GM12875 (cell line): ENCODE results near the gene RHOBTB3.

ENCODE experiments used
- H3K4me3 ChIP-seq: one replicate; pipeline ENCODE4 v1.5.1; 2011; ENCODE audit warnings: low read depth, low read length, control low read depth
- CTCF ChIP-seq: IDR thresholded peaks from 2 replicates; pipeline ENCODE4 v1.5.1; 2011; ENCODE audit warnings: low read depth, mild to moderate bottlenecking, control low read depth, inconsistent platforms, low read length, moderate library complexity, borderline replicate concordance; ENCODE audit not compliant: insufficient read depth

The RHOBTB3 gene

DNA sequence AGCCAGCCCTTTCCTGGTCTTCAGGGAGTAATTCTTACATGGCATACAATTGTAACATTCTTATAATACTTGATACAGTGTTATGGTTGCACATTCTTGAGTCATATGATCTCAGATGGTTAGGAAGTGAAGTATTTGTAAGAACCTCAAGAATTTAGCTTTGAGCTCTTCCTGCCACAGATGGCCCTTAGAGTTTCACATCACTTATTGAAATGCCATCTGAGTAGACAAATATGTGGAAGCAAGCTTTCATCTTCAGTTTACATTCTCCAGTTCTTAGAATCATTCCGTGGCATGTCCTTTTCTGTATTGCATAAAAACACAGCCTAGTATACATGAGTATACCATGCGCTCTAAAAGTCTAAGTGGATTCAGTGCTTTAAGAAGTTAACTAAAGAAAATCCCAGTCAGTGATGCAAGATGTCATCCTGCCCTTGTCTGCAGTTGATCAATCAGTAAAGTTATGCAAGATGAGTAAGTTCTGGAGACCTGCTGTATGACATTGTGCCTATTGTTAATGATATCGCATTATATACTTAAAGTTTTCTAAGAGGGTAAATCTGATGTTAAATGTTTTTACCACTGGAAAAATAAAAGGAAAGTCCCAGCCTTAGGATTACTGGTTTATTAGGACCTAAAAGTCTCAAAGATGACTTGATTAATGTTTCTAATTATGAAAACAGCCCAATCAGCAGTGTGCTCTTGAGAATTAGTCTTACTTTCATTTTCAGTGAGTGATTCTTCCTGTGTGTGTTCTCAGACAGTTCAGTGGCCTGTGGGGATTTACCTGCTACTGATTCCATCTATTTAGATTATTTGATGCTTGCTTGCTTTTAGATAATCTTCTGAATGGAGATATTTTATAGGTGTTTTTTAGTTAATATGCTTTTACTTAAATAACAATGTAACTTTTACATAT lies 29.4 kb downstream of the RHOBTB3 start:
- TF ChIP-seq CTCF: no peak
- no peak overlapping the region for H3K4me3 ChIP-seq

GRCh38 chr5:95761771-95762651 lies 30.9 kb downstream of the RHOBTB3 start:
- no peak overlapping the region for H3K4me3 ChIP-seq
- TF ChIP-seq CTCF: no peak

GRCh38 chr5:95762652-95763041 lies 31.5 kb downstream of the RHOBTB3 start:
- no peak for TF ChIP-seq CTCF
- no peak overlapping the region for H3K4me3 ChIP-seq

GRCh38 chr5:95763941-95764340 lies 32.8 kb downstream of the RHOBTB3 start:
- TF ChIP-seq CTCF: no peak
- H3K4me3 ChIP-seq: no peak overlapping the region

GRCh38 chr5:95768731-95769130 lies 37.6 kb downstream of the RHOBTB3 start:
- H3K4me3 ChIP-seq: no peak overlapping the region
- TF ChIP-seq CTCF: no peak

DNA sequence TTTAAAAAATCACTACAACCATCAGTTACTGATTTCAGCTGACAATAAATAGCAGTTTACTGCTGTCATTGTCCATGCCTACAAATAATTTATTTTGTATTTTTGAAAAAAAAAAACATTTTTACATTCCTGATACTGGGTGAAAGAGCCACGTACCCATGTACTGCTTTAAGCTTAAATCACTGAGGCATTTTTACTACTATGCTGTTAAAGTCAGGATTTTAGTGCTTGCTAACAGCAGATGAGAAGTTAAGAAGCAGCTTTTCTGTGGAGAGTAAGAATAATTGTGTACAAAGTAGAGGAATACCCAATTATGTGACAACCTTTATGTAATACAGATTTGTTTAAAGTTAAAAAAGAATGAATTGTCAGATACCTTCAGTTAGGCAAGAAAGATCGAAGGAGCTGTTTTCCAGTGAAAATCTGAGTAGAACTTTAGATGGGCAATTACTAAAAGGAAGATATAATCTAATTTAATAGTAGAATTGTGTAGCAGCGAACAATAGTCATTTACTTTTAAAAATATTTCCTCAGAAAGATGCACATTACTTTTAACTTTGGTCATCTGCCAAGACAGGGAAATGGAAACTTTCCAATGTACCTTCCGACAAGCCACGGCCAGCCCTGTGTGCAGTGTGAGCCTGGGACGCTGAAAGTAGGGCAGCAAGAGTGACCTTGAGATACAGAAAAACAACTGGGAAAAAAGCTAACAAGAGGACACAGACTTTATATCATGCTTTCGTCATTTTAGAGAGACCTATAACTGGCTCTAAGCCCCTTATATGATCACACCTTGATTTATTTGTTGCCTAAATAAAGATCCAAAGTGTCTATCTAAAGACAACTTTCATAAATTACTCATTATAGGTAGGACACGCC lies 39.9 kb downstream of the RHOBTB3 start:
- TF ChIP-seq CTCF: no peak
- H3K4me3 ChIP-seq: no peak overlapping the region
